Liver (tissue), 9 donors: Measurements from ENCODE around the gene MAP4K1. TPM values are rescaled to one million over a fixed set of nuclear protein-coding genes. Genes with fewer than 3 reads are reported as not detected.
"Not testable (repeated sequence)": the region's sequence is repeated elsewhere in the genome, so short reads cannot be mapped to it uniquely, and the experiment has no call there.

Source experiments
- DNase-seq: peaks from one replicate; pipeline ENCODE4 v3.0.0-alpha.2; 2017; ENCODE audit warnings: low spot score
- H3K27ac ChIP-seq, 2 donors: one replicate each; pipeline ENCODE4 v1.7.0; 2013; ENCODE audit warnings: inconsistent platforms in 2 of 2, low read length in 2 of 2, control low read depth in 1 of 2, low read depth in 1 of 2, mild to moderate bottlenecking in 1 of 2
- H3K27me3 ChIP-seq, 4 donors: one replicate each; pipeline versions ENCODE4 v1.6.1 to v1.7.0; 2013; ENCODE audit warnings: low read length in 3 of 4, inconsistent platforms in 1 of 4, mild to moderate bottlenecking in 1 of 4, moderate library complexity in 1 of 4; ENCODE audit not compliant: control insufficient read depth in 4 of 4, insufficient read depth in 4 of 4
- H3K36me3 ChIP-seq, 4 donors: one replicate each; pipeline versions ENCODE4 v1.6.1 to v1.7.0; 2013; ENCODE audit warnings: low read length in 3 of 4, mild to moderate bottlenecking in 3 of 4, low read depth in 1 of 4, moderate library complexity in 1 of 4; ENCODE audit not compliant: control insufficient read depth in 4 of 4, insufficient read depth in 3 of 4
- H3K4me1 ChIP-seq, 4 donors: one replicate each; pipeline versions ENCODE4 v1.6.1 to v1.7.0; 2013; ENCODE audit warnings: low read length in 3 of 4, mild to moderate bottlenecking in 3 of 4, moderate library complexity in 1 of 4; ENCODE audit not compliant: control insufficient read depth in 4 of 4, insufficient read depth in 4 of 4
- H3K4me3 ChIP-seq, 3 donors: one replicate each; pipeline versions ENCODE4 v1.6.1 to v1.7.0; 2013; ENCODE audit warnings: low read length in 3 of 3, control low read depth in 1 of 3, low read depth in 1 of 3, mild to moderate bottlenecking in 1 of 3
- H3K9ac ChIP-seq, 2 donors: one replicate each; pipeline ENCODE4 v1.7.0; 2013; ENCODE audit warnings: low read length in 2 of 2, mild to moderate bottlenecking in 2 of 2, moderate library complexity in 2 of 2, control low read depth in 1 of 2, low read depth in 1 of 2
- H3K9me3 ChIP-seq, 4 donors: one replicate each; pipeline versions ENCODE4 v1.6.1 to v1.7.0; 2013; ENCODE audit warnings: low read length in 3 of 4; ENCODE audit not compliant: control insufficient read depth in 4 of 4
- CTCF ChIP-seq: fragments of 150-350 bp; IDR thresholded peaks from 2 replicates; pipeline ENCODE4 v1.5.1; 2017; ENCODE audit warnings: improper control_type of control experiment, low read depth, low read length; ENCODE audit not compliant: missing input control
- EGR1 ChIP-seq, 2 donors: IDR thresholded peaks; 2 replicates each; pipeline ENCODE4 v1.6.1; 2016 to 2018; ENCODE audit warnings: antibody characterized with exemption in 2 of 2, low read depth in 2 of 2
- FOXA2 ChIP-seq: IDR thresholded peaks from 2 replicates; pipeline ENCODE4 v1.6.1; 2016; ENCODE audit warnings: antibody characterized with exemption
- GABPA ChIP-seq, 2 donors: IDR thresholded peaks in 1 of 2; conservative IDR thresholded peaks in 1 of 2; 2 replicates each; pipeline ENCODE4 v1.6.1; 2016; ENCODE audit warnings: antibody characterized with exemption in 2 of 2, mild to moderate bottlenecking in 1 of 2, moderate library complexity in 1 of 2
- HNF4A ChIP-seq, 2 donors: conservative IDR thresholded peaks; 2 replicates each; pipeline ENCODE4 v1.6.1; 2016; ENCODE audit warnings: antibody characterized with exemption in 2 of 2, mild to moderate bottlenecking in 2 of 2
- HNF4G ChIP-seq: IDR thresholded peaks from 2 replicates; pipeline ENCODE4 v1.6.1; 2016; ENCODE audit warnings: antibody characterized with exemption
- RAD21 ChIP-seq, 2 donors: IDR thresholded peaks; 2 replicates each; pipeline ENCODE4 v1.6.1; 2016; ENCODE audit warnings: antibody characterized with exemption in 2 of 2, mild to moderate bottlenecking in 2 of 2
- RXRA ChIP-seq, 2 donors: IDR thresholded peaks; 2 replicates each; pipeline ENCODE4 v1.6.1; 2017 to 2018; ENCODE audit warnings: antibody characterized with exemption in 2 of 2, mild to moderate bottlenecking in 1 of 2
- SP1 ChIP-seq: IDR thresholded peaks from 2 replicates; pipeline ENCODE4 v1.6.1; 2018; ENCODE audit warnings: antibody characterized with exemption, mild to moderate bottlenecking
- TAF1 ChIP-seq: conservative IDR thresholded peaks from 2 replicates; pipeline ENCODE4 v1.6.1; 2016; ENCODE audit warnings: antibody characterized with exemption, mild to moderate bottlenecking
- YY1 ChIP-seq: IDR thresholded peaks from 2 replicates; pipeline ENCODE4 v1.6.1; 2016; ENCODE audit warnings: antibody characterized with exemption, mild to moderate bottlenecking
- ZBTB33 ChIP-seq: IDR thresholded peaks from 2 replicates; pipeline ENCODE4 v1.6.1; 2016; ENCODE audit warnings: antibody characterized with exemption
- WGBS: extraction: QIAGEN DNeasy Blood & Tissue Kit; methylation state at CpG from one replicate; pipeline ENCODE4 v1.1.7; 2013; 5-methylcytosine and 5-hydroxymethylcytosine counted together
- polyA plus RNA-seq, 2 donors: library from polyadenylated mRNA; stranded (reverse) in 1 of 2; unstranded in 1 of 2; fragments of 200-250 nt in 1 of 2; fragments of >200 nt in 1 of 2; fragmentation: Nextera tagmentation in 1 of 2; extraction: Ambion mirVana in 1 of 2; gene quantifications; one replicate each; pipeline versions ENCODE4 v1.2.1 to v1.2.3, GENCODE V29; 2013 to 2015
- total RNA-seq, 2 donors: library from RNA; depleted of rRNA; stranded (reverse); fragments of >200 nt; gene quantifications; one replicate each; pipeline ENCODE4 v1.2.3, GENCODE V29; 2014
- TF ChIP-seq, protein P1 (sequence below): IDR thresholded peaks from 2 replicates; pipeline ENCODE4 v1.6.1; 2016; ENCODE audit warnings: antibody characterized with exemption
- TF ChIP-seq, protein P2 (sequence below): IDR thresholded peaks from 2 replicates; pipeline ENCODE4 v1.6.1; 2016; ENCODE audit warnings: antibody characterized with exemption
- donor health status: healthy.
- donor health status: healthy.
- donor health status: healthy.
- donor health status: healthy.
- donor health status: healthy.

The MAP4K1 gene
- total and polyA plus RNA-seq, 4 donors = 0.89 to 3.1 (median 1.9) TPM

GRCh38 chr19:38583219-38583984, 34.4 kb downstream of the MAP4K1 start (continued):
- TF ChIP-seq ZBTB33 = no peak
- no peak for TF ChIP-seq TAF1

- no peak for DNase-seq
- H3K27ac ChIP-seq = no peak overlapping the region
- H3K4me3 ChIP-seq = no peak overlapping the region
- 87% methylated on average over 15 of the region's 15 CpGs for WGBS
- H3K36me3 ChIP-seq = no peaks in the 10 kb centered on the region
- H3K9me3 ChIP-seq = no peaks in the 10 kb centered on the region
- TF ChIP-seq, protein P1, sequence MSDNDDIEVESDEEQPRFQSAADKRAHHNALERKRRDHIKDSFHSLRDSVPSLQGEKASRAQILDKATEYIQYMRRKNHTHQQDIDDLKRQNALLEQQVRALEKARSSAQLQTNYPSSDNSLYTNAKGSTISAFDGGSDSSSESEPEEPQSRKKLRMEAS = no peak
- no peak for TF ChIP-seq GABPA (IDR thresholded peaks at IDR 0.05 in 1 of 2, conservative IDR thresholded peaks at IDR 0.05 in 1 of 2)
- TF ChIP-seq YY1 = no peak
- no peak for TF ChIP-seq SP1
- TF ChIP-seq EGR1 (IDR thresholded peaks at IDR 0.05; ENCODE audit: low read depth in 2 of 2) = no peak
- TF ChIP-seq, protein P2, sequence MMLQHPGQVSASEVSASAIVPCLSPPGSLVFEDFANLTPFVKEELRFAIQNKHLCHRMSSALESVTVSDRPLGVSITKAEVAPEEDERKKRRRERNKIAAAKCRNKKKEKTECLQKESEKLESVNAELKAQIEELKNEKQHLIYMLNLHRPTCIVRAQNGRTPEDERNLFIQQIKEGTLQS = no peak
- no peak for TF ChIP-seq CTCF
- TF ChIP-seq HNF4A (conservative IDR thresholded peaks at IDR 0.05) = no peak
- TF ChIP-seq FOXA2 = no peak
- no peak for TF ChIP-seq HNF4G
- no peak for TF ChIP-seq RAD21 (IDR thresholded peaks at IDR 0.05)
- TF ChIP-seq RXRA (IDR thresholded peaks at IDR 0.05) = no peak
- H3K27me3 ChIP-seq = no peaks in the 10 kb centered on the region
- H3K4me1 ChIP-seq = no peaks in the 10 kb centered on the region
- no peak overlapping the region for H3K9ac ChIP-seq
These were observed 37.7 kb downstream of the MAP4K1 start for GRCh38 chr19:38580080-38580479.

DNA sequence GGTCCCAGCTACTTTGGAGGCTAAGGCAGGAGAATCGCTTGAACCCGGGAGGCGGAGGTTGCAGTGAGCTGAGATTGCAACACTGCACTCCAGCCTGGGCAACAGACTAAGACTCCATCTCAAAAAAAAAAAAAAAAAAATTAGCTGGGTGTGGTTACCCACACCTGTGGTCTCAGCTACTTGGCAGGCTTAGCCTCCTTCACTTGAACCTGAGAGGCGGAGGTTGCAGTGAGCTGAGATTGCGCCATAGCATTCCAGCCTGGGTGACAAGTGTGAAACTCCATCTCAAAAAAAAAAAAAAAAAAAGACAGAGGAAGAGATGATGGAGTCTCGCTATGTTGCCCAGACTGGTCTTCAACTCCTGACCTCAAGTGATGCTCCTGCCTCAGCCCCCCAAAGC, 38.4 kb downstream of the MAP4K1 start:
- not testable (repeated sequence) for H3K27me3 ChIP-seq, DNase-seq, H3K4me3 ChIP-seq, H3K36me3 ChIP-seq, H3K9me3 ChIP-seq, H3K9ac ChIP-seq, H3K4me1 ChIP-seq, H3K27ac ChIP-seq
- WGBS = 83% methylated on average over 6 of the region's 6 CpGs
